SJSA1 (cell line): ENCODE results near the gene CDNF. TPM values are rescaled to one million over a fixed set of nuclear protein-coding genes. Genes with fewer than 3 reads are reported as not detected.
"Not testable (repeated sequence)": the region's sequence is repeated elsewhere in the genome, so short reads cannot be mapped to it uniquely, and the experiment has no call there.

Source experiments
- DNase-seq, 2 experiments: peaks; one replicate each; pipeline ENCODE4 v3.0.0-alpha.2; 2015 to 2020; ENCODE audit warnings: low spot score in 2 of 2, low read depth in 1 of 2
- H3K27ac ChIP-seq: fragments of 250-450 bp; sonication (Bioruptor Pico); 2 replicates; pipeline ENCODE4 v1.5.1; 2020; ENCODE audit warnings: mild to moderate bottlenecking, moderate library complexity
- H3K27me3 ChIP-seq: fragments of 250-450 bp; sonication (Bioruptor Pico); replicated peaks from 2 replicates; pipeline ENCODE4 v1.5.1; 2020; ENCODE audit warnings: mild to moderate bottlenecking, moderate library complexity
- H3K36me3 ChIP-seq: fragments of 250-450 bp; sonication (Bioruptor Pico); 2 replicates; pipeline ENCODE4 v1.5.1; 2020; ENCODE audit warnings: mild to moderate bottlenecking
- H3K4me1 ChIP-seq: fragments of 250-450 bp; sonication (Bioruptor Pico); replicated peaks from 2 replicates; pipeline ENCODE4 v1.6.1; 2021; ENCODE audit warnings: mild to moderate bottlenecking
- H3K4me3 ChIP-seq: fragments of 250-450 bp; sonication (Bioruptor Pico); 2 replicates; pipeline ENCODE4 v1.5.1; 2020; ENCODE audit warnings: mild to moderate bottlenecking
- H3K9me3 ChIP-seq: fragments of 250-450 bp; sonication (Bioruptor Pico); replicated peaks from 2 replicates; pipeline ENCODE4 v1.5.1; 2020; ENCODE audit warnings: mild to moderate bottlenecking
- total RNA-seq: library from RNA; depleted of rRNA; stranded (reverse); fragments of >200 nt; shearing (Covaris generic); gene quantifications from 2 replicates; pipeline ENCODE4 v1.2.3, GENCODE V29; 2014; rRNA removed

The CDNF gene
- 0.29 and 0.38 TPM in 2 replicates for total RNA-seq

DNA sequence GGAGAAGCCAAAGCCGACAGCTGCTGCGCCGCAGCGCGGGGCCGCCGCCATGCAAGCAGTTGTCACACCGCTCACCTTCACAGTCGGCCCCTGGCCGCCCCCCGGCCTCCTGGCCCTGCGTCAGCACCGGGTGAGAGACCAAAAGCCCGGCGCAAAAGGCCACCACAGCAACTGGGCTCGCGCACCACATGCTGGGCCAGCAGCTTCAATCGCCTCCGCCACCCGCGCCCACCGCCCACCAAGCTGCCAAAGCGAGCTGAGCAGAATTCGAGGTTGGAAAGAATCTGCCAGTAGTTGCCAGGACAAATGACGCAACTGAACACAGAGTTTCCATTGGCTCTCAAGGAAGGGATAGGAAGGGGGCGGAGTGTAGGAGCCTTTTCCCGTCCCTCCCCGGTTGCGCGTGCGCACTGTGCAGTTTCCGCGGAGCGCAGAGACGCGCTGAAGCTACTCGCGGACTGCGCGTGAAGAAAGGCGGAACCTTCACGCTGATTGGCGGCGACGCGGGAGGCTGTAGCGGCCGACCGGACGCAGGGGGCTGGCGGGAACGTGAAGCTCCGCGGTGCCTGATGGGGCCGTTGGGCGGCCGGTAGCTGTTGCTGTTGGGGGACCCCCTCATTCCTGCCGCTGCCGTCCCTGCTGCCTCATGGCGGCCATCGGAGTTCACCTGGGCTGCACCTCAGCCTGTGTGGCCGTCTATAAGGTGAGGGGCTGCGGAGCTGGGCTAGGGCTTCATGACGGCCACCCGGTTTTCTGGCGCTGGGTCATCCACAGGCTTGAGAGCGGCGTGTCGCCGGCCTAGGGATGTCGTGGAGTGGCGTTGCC, at the start of gene CDNF, which contains the start of the genes HSPA14 and MSANTD7:
Gene CDNF, minus strand, starts transcription at position 281 of the 825 bp plus-strand sequence. Its CDS starts 91 bp downstream, at position 190.
Gene HSPA14, plus strand, starts transcription at position 550 of the 825 bp plus-strand sequence. Its CDS starts 97 bp downstream, at position 647.
Gene MSANTD7, plus strand, starts transcription at position 550 of the 825 bp plus-strand sequence. CDS start 3,979 bp downstream, outside the sequence.
- H3K4me1 ChIP-seq = peaks cover 10% of the 10 kb centered on the region
- H3K4me3 ChIP-seq = peak within 1 kb of the TSS; percentile 93
- H3K27me3 ChIP-seq = no peaks in the 10 kb centered on the region
- H3K27ac ChIP-seq = peak within 1 kb of the TSS; percentile 93
- H3K36me3 ChIP-seq = peaks cover 40% of the 10 kb centered on the region
- DNase-seq = peak; percentile 98 to 100
- H3K9me3 ChIP-seq = no peaks in the 10 kb centered on the region

DNA sequence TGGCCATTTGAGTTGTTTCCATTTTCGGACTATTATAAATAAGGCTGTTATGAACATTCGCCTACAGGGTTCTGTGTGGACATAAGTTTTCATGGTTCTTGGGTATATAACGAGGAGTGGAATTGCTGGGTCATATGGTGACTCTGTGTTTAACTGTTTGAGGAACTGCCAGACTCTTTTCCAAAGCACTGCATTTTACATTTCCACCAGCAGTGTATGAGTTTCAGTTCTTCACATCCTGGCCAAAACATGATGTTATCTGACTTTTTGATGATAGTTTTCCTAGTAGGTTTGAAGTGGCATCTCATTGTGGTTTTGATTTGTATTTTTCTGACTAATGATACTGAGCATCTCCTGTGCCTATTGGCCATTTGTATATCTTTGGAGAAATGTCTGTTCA, 46.2 kb upstream of the CDNF start:
- peaks cover 47% of the 10 kb centered on the region for H3K36me3 ChIP-seq
- DNase-seq = no peak

DNA sequence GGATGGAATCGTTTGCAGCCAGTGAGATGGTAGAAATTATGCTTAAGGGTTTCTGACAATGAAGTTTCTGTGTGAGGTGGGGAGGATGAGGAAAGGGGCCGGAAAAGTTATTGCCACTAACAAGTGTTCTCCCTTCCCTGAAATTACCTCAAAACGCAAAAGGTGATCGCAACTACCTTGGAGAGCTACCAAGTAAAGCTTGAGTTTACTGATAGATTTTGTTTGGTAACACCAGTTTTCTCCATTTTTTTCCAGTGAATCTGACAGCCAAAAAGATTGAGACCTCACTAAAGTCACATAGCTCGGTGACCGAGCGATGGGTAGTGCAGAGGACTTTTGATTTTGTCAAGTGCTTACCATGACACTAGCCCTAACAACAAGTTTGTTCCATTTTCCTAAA, 42.4 kb upstream of the CDNF start:
- no peak overlapping the region for H3K27ac ChIP-seq
- H3K4me3 ChIP-seq = peak overlapping the region; percentile 96
- peaks cover 7% of the 10 kb centered on the region for H3K4me1 ChIP-seq
- H3K36me3 ChIP-seq = peaks cover 31% of the 10 kb centered on the region
- H3K27me3 ChIP-seq = no peaks in the 10 kb centered on the region
- no peaks in the 10 kb centered on the region for H3K9me3 ChIP-seq
- DNase-seq = no peak

More for the DNA sequence above, 46.2 kb upstream of the CDNF start:
- no peak overlapping the region for H3K4me3 ChIP-seq
- no peaks in the 10 kb centered on the region for H3K27me3 ChIP-seq
- no peak overlapping the region for H3K27ac ChIP-seq
- H3K9me3 ChIP-seq = no peaks in the 10 kb centered on the region
- H3K4me1 ChIP-seq = peaks cover 7% of the 10 kb centered on the region

DNA sequence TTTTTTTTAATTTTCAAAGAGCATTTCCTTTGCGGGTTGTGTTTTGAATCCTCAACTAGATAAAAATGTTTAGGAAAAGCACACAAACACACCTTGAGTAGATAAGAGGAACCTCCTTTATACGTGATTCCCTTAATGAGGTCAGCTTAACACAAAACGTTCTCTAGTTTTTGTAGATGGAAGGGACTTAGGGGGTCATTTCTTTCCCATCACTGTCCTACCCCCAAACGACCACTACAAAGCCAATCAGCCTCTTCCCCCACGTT, 42.0 kb upstream of the CDNF start:
- no peak overlapping the region for H3K27ac ChIP-seq
- peak in 1 of 2 experiments; percentile 7 for DNase-seq
- H3K27me3 ChIP-seq = no peaks in the 10 kb centered on the region
- no peaks in the 10 kb centered on the region for H3K9me3 ChIP-seq
- H3K36me3 ChIP-seq = peaks cover 27% of the 10 kb centered on the region
- H3K4me1 ChIP-seq = peaks cover 7% of the 10 kb centered on the region
- peak overlapping the region; percentile 96 for H3K4me3 ChIP-seq

DNA sequence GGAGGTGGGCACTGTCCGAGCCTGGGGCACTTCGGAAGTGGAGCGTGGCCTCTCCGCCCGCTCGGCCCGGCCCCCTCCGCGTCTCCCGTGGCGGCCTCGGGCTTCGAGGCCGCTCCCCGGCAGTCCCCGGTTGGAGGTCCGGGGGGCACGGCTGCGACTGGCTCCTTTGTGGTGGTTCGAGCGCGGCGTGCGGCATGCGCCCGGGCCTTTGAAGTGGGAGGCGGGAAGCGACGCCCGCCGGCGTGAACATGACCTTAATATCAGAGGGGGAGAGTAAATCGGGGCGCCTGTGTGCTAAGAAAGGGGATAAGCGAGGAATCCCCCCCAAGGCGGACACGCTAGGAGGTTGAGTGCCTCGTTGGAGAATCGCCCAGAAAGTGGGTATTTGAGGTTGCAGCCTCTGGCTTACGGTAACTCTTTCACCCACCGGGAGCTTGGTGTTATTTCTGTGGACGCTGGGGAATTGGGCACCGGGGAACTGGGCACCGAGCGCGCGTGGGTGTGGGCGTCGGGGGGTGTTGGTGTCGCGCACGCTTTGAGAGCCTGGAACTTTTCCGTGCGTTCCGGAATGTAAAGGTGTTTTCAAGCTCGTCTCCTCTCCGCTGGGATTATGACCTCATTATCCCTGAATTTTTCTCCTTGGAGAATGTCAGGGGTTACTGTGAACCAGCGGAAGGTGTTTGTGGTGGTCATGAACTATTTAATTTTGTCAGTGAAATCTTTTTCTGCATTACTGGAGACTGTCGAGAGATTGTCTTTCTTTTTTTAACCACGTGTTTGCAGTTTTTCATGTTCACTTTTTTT, 41.5 kb upstream of the CDNF start:
- Histone ChIP-seq H3K4me3 (peak overlapping the region; percentile 96), H3K27ac (peak overlapping the region; percentile 86), H3K36me3 (peaks cover 24% of the 10 kb centered on the region), H3K27me3 (no peaks in the 10 kb centered on the region), H3K9me3 (no peaks in the 10 kb centered on the region), H3K4me1 (peaks cover 7% of the 10 kb centered on the region)
- peak in 1 of 2 experiments; percentile 53 for DNase-seq

DNA sequence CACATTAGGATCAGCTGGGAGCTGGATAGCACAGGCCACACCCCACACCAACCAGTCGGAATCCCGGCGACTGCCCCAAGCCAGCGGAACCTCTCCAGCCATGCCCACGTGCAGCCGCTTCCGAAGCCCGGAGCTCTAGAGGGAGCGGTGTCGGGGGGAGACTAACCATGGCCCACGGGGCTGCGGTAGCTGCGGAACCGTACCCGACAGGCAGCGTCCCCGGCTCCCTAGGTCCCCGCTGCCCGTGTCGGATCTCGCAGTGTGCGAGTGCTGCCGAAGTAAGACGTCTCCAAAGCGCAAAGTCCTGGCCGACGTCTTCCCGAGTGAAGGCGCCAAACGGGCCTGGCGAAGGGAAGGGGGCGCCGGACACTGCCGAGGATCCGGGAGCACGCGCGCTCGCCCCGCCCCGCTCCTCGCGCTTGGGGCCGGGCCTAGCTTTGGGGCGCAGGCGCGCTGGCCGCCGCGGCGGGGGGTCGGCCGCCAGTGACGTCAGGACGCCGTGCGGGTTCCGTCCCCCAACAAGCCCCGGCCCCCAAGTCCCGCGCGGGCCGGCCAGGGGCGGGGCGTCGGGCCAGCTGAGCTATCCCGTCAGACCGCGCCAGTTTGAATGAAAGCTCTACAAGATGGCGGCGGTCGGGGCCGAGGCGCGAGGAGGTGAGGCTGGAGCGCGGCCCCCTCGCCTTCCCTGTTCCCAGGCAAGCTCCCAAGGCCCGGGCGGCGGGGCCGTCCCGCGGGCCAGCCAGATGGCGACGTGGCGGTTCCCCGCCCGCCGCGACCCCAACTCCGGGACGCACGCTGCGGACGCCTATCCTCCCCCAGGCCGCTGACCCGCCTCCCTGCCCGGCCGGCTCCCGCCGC, 40.7 kb upstream of the CDNF start, which contains the start of gene SUV39H2:
Gene SUV39H2, plus strand, starts transcription at position 601 of the 858 bp plus-strand sequence. Its CDS starts 23 bp downstream, at position 624.
- H3K9me3 ChIP-seq = no peaks in the 10 kb centered on the region
- H3K4me1 ChIP-seq = peaks cover 11% of the 10 kb centered on the region

DNA sequence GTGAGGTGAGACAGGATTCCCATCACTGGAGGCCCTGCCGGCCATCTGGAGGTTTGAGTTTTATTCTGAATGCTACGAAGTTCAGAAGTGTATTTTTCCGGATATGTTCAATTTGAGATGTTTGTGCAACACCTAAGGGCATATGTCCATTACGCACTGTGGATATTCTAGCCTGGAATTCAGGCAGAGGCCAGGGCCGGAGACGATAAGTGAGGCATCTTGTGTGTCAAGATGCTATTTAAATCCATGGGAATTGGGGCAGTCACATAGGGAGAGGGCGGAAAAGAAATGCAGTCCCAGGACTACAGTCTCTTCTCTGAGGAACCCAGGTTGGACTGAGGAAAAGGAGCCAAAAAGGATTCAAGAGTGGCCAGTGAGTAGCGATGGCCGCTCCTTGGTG, 38.9 kb upstream of the CDNF start:
- H3K4me1 ChIP-seq = peaks cover 24% of the 10 kb centered on the region
- H3K9me3 ChIP-seq = no peaks in the 10 kb centered on the region
- no peak overlapping the region for H3K4me3 ChIP-seq
- H3K36me3 ChIP-seq = peaks cover 13% of the 10 kb centered on the region
- no peak overlapping the region for H3K27ac ChIP-seq
- DNase-seq = no peak
- no peaks in the 10 kb centered on the region for H3K27me3 ChIP-seq

More for the DNA sequence above, 40.7 kb upstream of the CDNF start, which contains the start of gene SUV39H2:
- Histone ChIP-seq H3K36me3 (peaks cover 18% of the 10 kb centered on the region), H3K4me3 (peak within 1 kb of the TSS; percentile 96), H3K27me3 (no peaks in the 10 kb centered on the region), H3K27ac (peak within 1 kb of the TSS; percentile 86)
- DNase-seq = peak; percentile 95 to 96

DNA sequence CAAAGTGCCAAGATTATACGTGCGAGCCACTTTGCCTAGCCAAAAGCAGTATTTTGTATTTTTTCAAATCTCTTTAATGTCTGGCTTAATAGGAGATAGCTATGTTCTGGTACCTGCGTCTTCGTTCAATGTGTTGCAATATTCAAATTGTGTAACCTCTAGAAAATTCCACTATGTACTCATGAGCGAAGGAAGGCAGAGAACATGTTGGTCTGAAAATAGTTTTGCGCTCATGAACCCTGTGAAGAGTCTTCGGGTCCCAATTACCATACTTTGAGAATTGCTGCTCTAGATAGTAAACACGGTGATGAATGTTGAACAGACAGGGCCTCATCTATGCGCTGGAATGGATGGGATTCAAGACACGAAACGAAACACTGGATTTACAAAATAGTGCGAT, 38.1 kb upstream of the CDNF start:
- peaks cover 13% of the 10 kb centered on the region for H3K36me3 ChIP-seq
- H3K27me3 ChIP-seq = no peaks in the 10 kb centered on the region
- no peak overlapping the region for H3K27ac ChIP-seq
- no peak overlapping the region for H3K4me3 ChIP-seq
- peaks cover 24% of the 10 kb centered on the region for H3K4me1 ChIP-seq
- no peak for DNase-seq
- H3K9me3 ChIP-seq = no peaks in the 10 kb centered on the region

DNA sequence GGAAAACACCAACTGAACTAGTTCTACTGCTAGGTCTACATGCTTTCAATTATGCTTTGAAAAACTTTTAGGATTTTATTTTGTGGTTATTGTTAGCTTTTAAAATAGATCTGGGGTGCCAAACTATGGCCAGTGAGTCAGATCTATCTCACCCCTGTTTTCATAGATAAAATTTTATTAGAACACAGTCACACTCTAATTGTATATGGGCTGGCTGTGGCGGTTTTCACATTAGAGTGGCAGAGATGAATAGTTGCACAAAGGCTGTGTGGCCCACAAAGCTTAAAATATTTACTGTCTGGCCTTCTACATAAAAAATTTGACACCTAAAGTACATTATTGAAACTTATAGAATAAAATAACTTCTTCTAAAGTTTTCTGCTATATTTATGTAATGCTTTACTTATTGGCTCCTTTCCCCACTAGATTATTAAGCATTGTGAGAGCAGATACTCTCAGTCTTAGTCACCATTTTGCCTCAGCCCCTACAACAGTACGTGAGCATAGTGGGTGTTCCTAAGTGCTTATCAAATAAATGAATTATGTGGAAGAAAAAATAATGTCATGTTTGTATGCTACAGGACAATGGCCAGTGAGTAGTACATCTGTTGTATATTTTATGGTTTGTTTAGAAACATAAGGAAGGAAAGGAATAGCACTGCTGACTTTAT, 35.4 kb upstream of the CDNF start:
- Histone ChIP-seq H3K9me3 (no peaks in the 10 kb centered on the region), H3K27me3 (no peaks in the 10 kb centered on the region), H3K4me1 (peaks cover 17% of the 10 kb centered on the region), H3K4me3 (no peak overlapping the region), H3K36me3 (peaks cover 21% of the 10 kb centered on the region), H3K27ac (peak overlapping the region; percentile 38)
- peak; percentile 50 to 85 for DNase-seq

DNA sequence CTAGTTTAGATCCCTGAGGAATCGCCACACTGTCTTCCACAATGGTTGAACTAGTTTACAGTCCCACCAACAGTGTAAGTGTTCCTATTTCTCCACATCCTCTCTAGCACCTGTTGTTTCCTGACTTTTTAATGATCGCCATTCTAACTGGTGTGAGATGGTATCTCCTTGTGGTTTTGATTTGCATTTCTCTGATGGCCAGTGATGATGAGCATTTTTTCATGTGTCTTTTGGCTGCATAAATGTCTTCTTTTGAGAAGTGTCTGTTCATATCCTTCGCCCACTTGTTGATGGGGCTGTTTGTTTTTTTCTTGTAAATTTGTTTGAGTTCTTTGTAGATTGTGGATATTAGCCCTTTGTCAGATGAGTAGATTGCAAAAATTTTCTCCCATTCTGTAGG, 27.0 kb upstream of the CDNF start:
- DNase-seq, H3K4me3 ChIP-seq, H3K4me1 ChIP-seq, H3K27me3 ChIP-seq, H3K9me3 ChIP-seq, H3K27ac ChIP-seq: not testable (repeated sequence)
- H3K36me3 ChIP-seq = peaks cover 55% of the 10 kb centered on the region

DNA sequence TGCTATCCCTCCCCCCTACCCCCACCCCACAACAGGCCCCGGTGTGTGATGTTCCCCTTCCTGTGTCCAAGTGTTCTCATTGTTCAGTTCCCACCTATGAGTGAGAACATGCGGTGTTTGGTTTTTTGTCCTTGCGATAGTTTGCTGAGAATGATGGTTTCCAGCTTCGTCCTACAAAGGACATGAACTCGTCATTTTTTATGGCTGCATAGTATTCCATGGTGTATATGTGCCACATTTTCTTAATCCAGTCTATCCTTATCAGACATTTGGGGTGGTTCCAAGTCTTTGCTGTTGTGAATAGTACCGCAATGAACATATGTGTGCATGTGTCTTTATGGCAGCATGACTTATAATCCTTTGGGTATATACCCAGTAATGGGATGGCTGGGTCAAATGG, 26.6 kb upstream of the CDNF start:
- H3K36me3 ChIP-seq = peaks cover 52% of the 10 kb centered on the region
- H3K9me3 ChIP-seq, DNase-seq, H3K4me3 ChIP-seq, H3K4me1 ChIP-seq, H3K27ac ChIP-seq, H3K27me3 ChIP-seq: not testable (repeated sequence)

DNA sequence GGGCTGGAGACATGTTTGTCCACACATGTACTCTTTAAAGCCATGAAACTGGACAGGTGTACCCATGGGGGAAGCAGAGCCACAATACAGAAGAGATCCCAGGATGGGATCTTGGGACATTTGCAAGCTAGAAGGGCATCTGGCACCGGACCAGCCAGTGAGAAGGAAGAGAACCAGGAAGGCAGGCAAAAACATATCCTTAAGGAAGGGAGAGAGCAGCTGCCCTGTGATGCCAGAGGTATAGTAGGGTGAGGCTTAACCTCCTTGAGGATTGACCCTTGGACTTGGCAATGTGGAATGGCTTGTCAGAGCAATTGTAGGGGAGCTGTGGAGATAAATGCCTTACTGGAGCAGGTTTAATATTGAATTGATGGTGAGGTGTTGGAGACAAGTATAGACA, 23.0 kb upstream of the CDNF start:
- no peak for DNase-seq
- H3K27ac ChIP-seq = no peak overlapping the region
- no peaks in the 10 kb centered on the region for H3K27me3 ChIP-seq

DNA sequence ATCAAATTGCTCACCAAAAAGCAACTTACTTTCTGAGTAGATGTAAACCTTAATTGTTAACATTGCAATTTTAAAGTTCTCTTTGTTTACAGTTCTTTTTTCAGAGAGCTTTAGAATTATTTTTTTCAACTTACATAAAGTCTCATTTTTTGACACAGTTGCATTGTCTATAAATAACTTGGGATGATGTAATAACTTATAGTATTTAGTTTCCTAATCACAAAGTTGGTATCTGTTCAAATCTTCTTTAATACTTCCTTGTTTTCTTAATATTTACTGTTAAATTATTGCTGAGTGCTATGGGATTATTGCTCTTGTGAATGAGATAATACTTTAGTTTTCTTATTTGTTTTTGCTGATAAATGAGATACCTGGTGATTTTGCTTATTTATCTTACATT, 21.9 kb upstream of the CDNF start:
- Histone ChIP-seq H3K27me3 (no peaks in the 10 kb centered on the region), H3K36me3 (peaks cover 52% of the 10 kb centered on the region), H3K4me3 (no peak overlapping the region), H3K9me3 (no peaks in the 10 kb centered on the region), H3K4me1 (no peaks in the 10 kb centered on the region), H3K27ac (no peak overlapping the region)
- no peak for DNase-seq

More for the DNA sequence above, 23.0 kb upstream of the CDNF start:
- Histone ChIP-seq H3K4me3 (no peak overlapping the region), H3K36me3 (peaks cover 47% of the 10 kb centered on the region), H3K9me3 (no peaks in the 10 kb centered on the region), H3K4me1 (no peaks in the 10 kb centered on the region)
